K562 treated with DMSO at 1 percent for 4 hours (cell line): ENCODE results near the gene OR2F1. TPM values are rescaled to one million over a fixed set of nuclear protein-coding genes. Genes with fewer than 3 reads are reported as not detected.

Source experiments
- total RNA-seq: library from RNA; unstranded; fragments of 300-600 nt; gene quantifications from 2 replicates; pipeline ENCODE4 v1.2.3, GENCODE V29; 2022; ENCODE audit not compliant: insufficient read depth

OR2F1 gene, protein sequence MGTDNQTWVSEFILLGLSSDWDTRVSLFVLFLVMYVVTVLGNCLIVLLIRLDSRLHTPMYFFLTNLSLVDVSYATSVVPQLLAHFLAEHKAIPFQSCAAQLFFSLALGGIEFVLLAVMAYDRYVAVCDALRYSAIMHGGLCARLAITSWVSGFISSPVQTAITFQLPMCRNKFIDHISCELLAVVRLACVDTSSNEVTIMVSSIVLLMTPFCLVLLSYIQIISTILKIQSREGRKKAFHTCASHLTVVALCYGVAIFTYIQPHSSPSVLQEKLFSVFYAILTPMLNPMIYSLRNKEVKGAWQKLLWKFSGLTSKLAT
- total RNA-seq = not detected in 2 replicates

GRCh38 chr7:143954544-143954943 is at the start of gene OR2F1:
Gene OR2F1 (plus strand): TSS chr7:143954844. CDS start chr7:143959971, 5,127 bp downstream.

GRCh38 chr7:143934526-143935325 is 19.9 kb upstream of the OR2F1 start, which contains the start of gene OR2F2:
Gene OR2F2 (plus strand): TSS chr7:143935233. CDS start chr7:143935233, 0 bp downstream.

GRCh38 chr7:144000020-144000419 is 45.4 kb downstream of the OR2F1 start, which contains the start of gene OR6B1:
Gene OR6B1 (plus strand): TSS chr7:144000320. CDS start chr7:144003997, 3,677 bp downstream.

Other genes starting within 250 kb of the OR2F1 start
- gene CTAGE6, start 197.1 kb upstream of the OR2F1 start, total RNA-seq = not detected in 2 replicates
- 41.4 and 47.2 TPM in 2 replicates for gene TCAF1, start 52.7 kb upstream of the OR2F1 start, total RNA-seq
- gene OR2F2, start 19.6 kb upstream of the OR2F1 start, total RNA-seq = not detected in 2 replicates
- not detected in 2 replicates for gene OR6B1, start 45.5 kb downstream of the OR2F1 start, total RNA-seq
- not detected in 2 replicates for gene OR2A5, start 94.1 kb downstream of the OR2F1 start, total RNA-seq
- not detected in 2 replicates for gene OR2A25, start 115.0 kb downstream of the OR2F1 start, total RNA-seq
- gene OR2A12, start 131.4 kb downstream of the OR2F1 start, total RNA-seq = not detected in 2 replicates
- not detected in 2 replicates for gene OR2A2, start 154.7 kb downstream of the OR2F1 start, total RNA-seq
- gene OR2A14, start 168.3 kb downstream of the OR2F1 start, total RNA-seq = not detected in 2 replicates
- not detected in 2 replicates for gene CTAGE4, start 228.6 kb downstream of the OR2F1 start, total RNA-seq
- not detected in 2 replicates for gene ARHGEF35, start 241.0 kb downstream of the OR2F1 start, total RNA-seq